Karpas-422 (cell line): ENCODE measurements around the gene DGKB. TPM values are rescaled to one million over a fixed set of nuclear protein-coding genes. Genes with fewer than 3 reads are reported as not detected.
"Not testable (repeated sequence)": the region's sequence is repeated elsewhere in the genome, so short reads cannot be mapped to it uniquely, and the experiment has no call there.

Experiments used
- DNase-seq: peaks from one replicate; pipeline ENCODE4 v3.0.0-alpha.2; 2015
- H2AFZ ChIP-seq: fragments of 200-600 bp; sonication (generic); 2 replicates; pipeline ENCODE4 v1.6.1; 2014; ENCODE audit warnings: antibody characterized with exemption, low read length, mixed read lengths
- H3K27ac ChIP-seq: fragments of 200-600 bp; sonication (generic); 2 replicates; pipeline ENCODE4 v1.5.1; 2014; ENCODE audit warnings: mild to moderate bottlenecking, low read length, moderate library complexity
- H3K27me3 ChIP-seq: fragments of 200-600 bp; sonication (generic); 2 replicates; pipeline ENCODE4 v1.6.1; 2014; ENCODE audit warnings: low read length, mixed read lengths
- H3K36me3 ChIP-seq: fragments of 200-600 bp; sonication (generic); 2 replicates; pipeline ENCODE4 v1.6.1; 2014; ENCODE audit warnings: low read length, mixed read lengths; ENCODE audit not compliant: insufficient read depth
- H3K4me1 ChIP-seq: fragments of 200-600 bp; sonication (generic); 2 replicates; pipeline ENCODE4 v1.6.1; 2014; ENCODE audit warnings: mild to moderate bottlenecking, low read length, mixed read lengths
- H3K4me2 ChIP-seq: fragments of 200-600 bp; sonication (generic); 2 replicates; pipeline ENCODE4 v1.6.1; 2014; ENCODE audit warnings: low read length, low read depth, mild to moderate bottlenecking; ENCODE audit not compliant: poor library complexity, severe bottlenecking
- H3K4me3 ChIP-seq: fragments of 200-600 bp; sonication (generic); 2 replicates; pipeline ENCODE4 v1.5.1; 2014; ENCODE audit warnings: mild to moderate bottlenecking, antibody characterized with exemption, low read length, mixed read lengths
- H3K79me2 ChIP-seq: fragments of 200-600 bp; sonication (generic); 2 replicates; pipeline ENCODE4 v1.6.1; 2014; ENCODE audit warnings: mild to moderate bottlenecking, low read length, mixed read lengths
- H3K9ac ChIP-seq: fragments of 200-600 bp; sonication (generic); 2 replicates; pipeline ENCODE4 v1.6.0; 2014; ENCODE audit warnings: low read length
- H3K9me2 ChIP-seq: fragments of 200-600 bp; sonication (generic), shearing (Covaris generic); replicated peaks from 2 replicates; pipeline ENCODE4 v1.6.0; 2014; ENCODE audit warnings: mild to moderate bottlenecking, low read length, moderate library complexity; ENCODE audit not compliant: insufficient read depth
- H3K9me3 ChIP-seq: fragments of 300-700, 200-600 bp; sonication (generic); 2 replicates; pipeline ENCODE4 v1.6.1; 2014; ENCODE audit warnings: low read length, mixed read lengths
- H4K20me1 ChIP-seq: fragments of 200-600 bp; sonication (generic); 2 replicates; pipeline ENCODE4 v1.6.1; 2014; ENCODE audit warnings: mild to moderate bottlenecking, antibody characterized with exemption, low read length, low read depth; ENCODE audit not compliant: insufficient read depth
- total RNA-seq: library from RNA; depleted of rRNA; stranded (reverse); fragments of >200 nt; shearing (Covaris generic); gene quantifications from 2 replicates; pipeline ENCODE4 v1.2.3, GENCODE V29; 2014; ENCODE audit warnings: low replicate concordance

Gene DGKB
- total RNA-seq, 1 experiment from 2014 or later = not detected

- Histone ChIP-seq H3K9me2 (0 out of 2 replicates have a peak, but pooled peaks cover 2% of the 10 kb centered on the region), H3K4me2 (no peak overlapping the region), H3K4me1 (no peaks in the 10 kb centered on the region), H3K9me3 (no peaks in the 10 kb centered on the region), H2AFZ (no peak overlapping the region), H4K20me1 (no peaks in the 10 kb centered on the region), H3K36me3 (no peaks in the 10 kb centered on the region), H3K9ac (no peak overlapping the region), H3K27ac (no peak overlapping the region), H3K79me2 (no peaks in the 10 kb centered on the region), H3K27me3 (no peaks in the 10 kb centered on the region), H3K4me3 (no peak overlapping the region)
- no peak for DNase-seq
These were observed 607.9 kb downstream of the DGKB start for GRCh38 chr7:14294637-14295036.

GRCh38 chr7:14293434-14293833 lies 609.1 kb downstream of the DGKB start:
- Histone ChIP-seq H3K9ac (no peak overlapping the region), H3K27me3 (no peaks in the 10 kb centered on the region), H3K79me2 (no peaks in the 10 kb centered on the region), H3K4me1 (no peaks in the 10 kb centered on the region), H3K36me3 (no peaks in the 10 kb centered on the region), H3K27ac (no peak overlapping the region), H3K4me3 (no peak overlapping the region), H3K4me2 (no peak overlapping the region), H2AFZ (no peak overlapping the region), H4K20me1 (no peaks in the 10 kb centered on the region), H3K9me3 (no peaks in the 10 kb centered on the region), H3K9me2 (0 out of 2 replicates have a peak, but pooled peaks cover 2% of the 10 kb centered on the region)
- no peak for DNase-seq

DNA sequence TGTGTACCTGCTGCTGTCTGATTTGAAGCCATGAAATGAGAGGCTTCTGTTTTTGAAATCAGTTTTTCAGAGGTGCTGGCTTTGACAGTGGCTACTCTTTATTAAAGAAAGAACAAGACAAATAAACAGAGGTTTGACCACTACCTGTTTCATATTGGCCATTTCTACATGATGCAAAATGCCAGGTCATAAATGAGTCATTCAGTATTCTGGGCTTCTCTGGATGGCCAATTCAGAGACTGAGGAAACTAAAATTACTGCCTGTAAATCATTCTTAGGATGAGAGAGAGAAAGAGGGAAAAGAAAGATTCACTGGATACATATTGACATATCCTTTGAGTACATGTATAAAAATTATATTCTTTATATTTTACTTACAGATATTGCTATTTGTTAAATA lies 609.8 kb downstream of the DGKB start:
- no peaks in the 10 kb centered on the region for H3K79me2 ChIP-seq
- H3K36me3 ChIP-seq = no peaks in the 10 kb centered on the region
- H2AFZ ChIP-seq = no peak overlapping the region
- H3K27me3 ChIP-seq = no peaks in the 10 kb centered on the region
- H3K4me3 ChIP-seq = no peak overlapping the region
- no peak overlapping the region for H3K4me2 ChIP-seq
- no peak overlapping the region for H3K9ac ChIP-seq
- H3K9me3 ChIP-seq = no peaks in the 10 kb centered on the region
- H3K9me2 ChIP-seq = 0 out of 2 replicates have a peak, but pooled peaks cover 2% of the 10 kb centered on the region
- no peak overlapping the region for H3K27ac ChIP-seq
- no peak for DNase-seq
- no peaks in the 10 kb centered on the region for H3K4me1 ChIP-seq
- no peaks in the 10 kb centered on the region for H4K20me1 ChIP-seq

DNA sequence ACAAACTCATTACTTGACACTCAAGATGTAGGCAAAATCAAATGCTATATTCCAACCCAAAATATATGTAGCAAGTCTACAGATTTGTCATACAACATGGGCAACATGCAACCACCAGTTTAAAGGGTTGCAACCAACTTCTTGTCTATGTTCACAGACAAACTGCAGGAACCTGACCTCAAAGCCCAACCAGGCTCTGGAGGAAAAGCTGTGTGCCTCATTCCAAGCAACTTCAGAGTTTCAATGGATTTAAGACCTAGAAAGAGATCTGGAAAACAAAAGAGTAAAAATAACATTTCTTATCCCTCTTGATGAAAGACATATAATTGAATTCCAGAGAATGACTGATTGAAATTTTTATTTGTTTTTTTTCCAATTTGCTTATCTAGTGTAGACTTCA lies 612.6 kb downstream of the DGKB start:
- H3K9ac ChIP-seq = no peak overlapping the region
- no peak for DNase-seq
- no peak overlapping the region for H2AFZ ChIP-seq
- no peak overlapping the region for H3K27ac ChIP-seq
- H3K4me3 ChIP-seq = no peak overlapping the region
- no peaks in the 10 kb centered on the region for H3K27me3 ChIP-seq
- no peaks in the 10 kb centered on the region for H3K9me3 ChIP-seq
- no peaks in the 10 kb centered on the region for H4K20me1 ChIP-seq
- no peaks in the 10 kb centered on the region for H3K4me1 ChIP-seq
- 0 out of 2 replicates have a peak, but pooled peaks cover 2% of the 10 kb centered on the region for H3K9me2 ChIP-seq
- H3K79me2 ChIP-seq = no peaks in the 10 kb centered on the region
- no peak overlapping the region for H3K4me2 ChIP-seq
- H3K36me3 ChIP-seq = no peaks in the 10 kb centered on the region

DNA sequence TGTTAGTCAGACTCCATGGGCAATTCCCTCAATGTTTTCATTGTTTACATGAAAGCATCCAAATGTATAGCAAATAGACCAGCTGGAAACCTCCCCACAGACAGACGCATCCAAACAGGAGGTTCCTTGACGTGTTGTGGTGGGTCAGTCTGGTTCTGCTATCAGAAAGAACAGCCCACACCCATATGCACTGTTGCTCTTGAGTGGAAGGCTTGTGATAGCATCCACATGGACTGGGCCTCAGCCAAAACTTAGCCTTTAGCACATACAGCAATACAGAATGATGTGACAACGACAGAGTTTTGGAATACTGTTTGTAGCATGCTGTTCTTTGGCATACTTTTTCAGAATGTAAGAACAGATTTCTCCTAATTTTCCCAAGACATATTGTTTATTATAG lies 613.9 kb downstream of the DGKB start:
- no peak overlapping the region for H3K27ac ChIP-seq
- no peaks in the 10 kb centered on the region for H3K36me3 ChIP-seq
- no peak overlapping the region for H3K9ac ChIP-seq
- no peak overlapping the region for H3K4me3 ChIP-seq
- no peaks in the 10 kb centered on the region for H3K79me2 ChIP-seq
- H3K27me3 ChIP-seq = no peaks in the 10 kb centered on the region
- H2AFZ ChIP-seq = no peak overlapping the region
- no peak for DNase-seq
- H3K9me3 ChIP-seq = no peaks in the 10 kb centered on the region
- no peaks in the 10 kb centered on the region for H4K20me1 ChIP-seq
- 0 out of 2 replicates have a peak, but pooled peaks cover 2% of the 10 kb centered on the region for H3K9me2 ChIP-seq
- H3K4me2 ChIP-seq = no peak overlapping the region
- H3K4me1 ChIP-seq = no peaks in the 10 kb centered on the region

DNA sequence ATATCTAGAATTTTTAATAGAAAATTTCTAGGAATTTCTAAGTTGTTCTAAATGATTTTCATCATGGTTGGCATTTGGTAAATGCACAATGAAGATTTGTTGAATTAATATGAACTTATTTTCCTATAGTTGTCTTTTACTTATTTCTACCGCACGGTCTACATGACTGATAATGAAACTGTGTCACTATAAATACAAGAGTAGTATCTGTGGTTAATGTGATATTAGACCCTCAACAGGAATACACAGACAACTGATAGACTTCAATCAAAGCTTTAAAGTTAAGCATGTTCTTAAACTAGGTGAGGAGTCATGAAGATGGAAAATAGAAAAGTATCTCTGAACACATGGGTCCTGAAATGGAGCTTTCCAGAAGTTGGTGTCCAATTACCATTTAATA lies 615.2 kb downstream of the DGKB start:
- Histone ChIP-seq H3K4me2 (no peak overlapping the region), H3K9ac (no peak overlapping the region), H3K79me2 (no peaks in the 10 kb centered on the region), H3K9me2 (0 out of 2 replicates have a peak, but pooled peaks cover 2% of the 10 kb centered on the region), H3K4me3 (no peak overlapping the region), H3K27me3 (no peaks in the 10 kb centered on the region), H3K36me3 (no peaks in the 10 kb centered on the region), H3K9me3 (no peaks in the 10 kb centered on the region), H3K4me1 (no peaks in the 10 kb centered on the region), H3K27ac (no peak overlapping the region), H2AFZ (no peak overlapping the region), H4K20me1 (no peaks in the 10 kb centered on the region)
- no peak for DNase-seq

GRCh38 chr7:14286036-14286435 lies 616.5 kb downstream of the DGKB start:
- Histone ChIP-seq H3K4me1 (no peaks in the 10 kb centered on the region), H2AFZ (no peak overlapping the region), H3K27ac (no peak overlapping the region), H3K9me2 (0 out of 2 replicates have a peak, but pooled peaks cover 2% of the 10 kb centered on the region), H3K36me3 (no peaks in the 10 kb centered on the region), H4K20me1 (no peaks in the 10 kb centered on the region), H3K4me2 (no peak overlapping the region), H3K9me3 (no peaks in the 10 kb centered on the region), H3K27me3 (no peaks in the 10 kb centered on the region), H3K9ac (no peak overlapping the region), H3K79me2 (no peaks in the 10 kb centered on the region), H3K4me3 (no peak overlapping the region)
- no peak for DNase-seq

DNA sequence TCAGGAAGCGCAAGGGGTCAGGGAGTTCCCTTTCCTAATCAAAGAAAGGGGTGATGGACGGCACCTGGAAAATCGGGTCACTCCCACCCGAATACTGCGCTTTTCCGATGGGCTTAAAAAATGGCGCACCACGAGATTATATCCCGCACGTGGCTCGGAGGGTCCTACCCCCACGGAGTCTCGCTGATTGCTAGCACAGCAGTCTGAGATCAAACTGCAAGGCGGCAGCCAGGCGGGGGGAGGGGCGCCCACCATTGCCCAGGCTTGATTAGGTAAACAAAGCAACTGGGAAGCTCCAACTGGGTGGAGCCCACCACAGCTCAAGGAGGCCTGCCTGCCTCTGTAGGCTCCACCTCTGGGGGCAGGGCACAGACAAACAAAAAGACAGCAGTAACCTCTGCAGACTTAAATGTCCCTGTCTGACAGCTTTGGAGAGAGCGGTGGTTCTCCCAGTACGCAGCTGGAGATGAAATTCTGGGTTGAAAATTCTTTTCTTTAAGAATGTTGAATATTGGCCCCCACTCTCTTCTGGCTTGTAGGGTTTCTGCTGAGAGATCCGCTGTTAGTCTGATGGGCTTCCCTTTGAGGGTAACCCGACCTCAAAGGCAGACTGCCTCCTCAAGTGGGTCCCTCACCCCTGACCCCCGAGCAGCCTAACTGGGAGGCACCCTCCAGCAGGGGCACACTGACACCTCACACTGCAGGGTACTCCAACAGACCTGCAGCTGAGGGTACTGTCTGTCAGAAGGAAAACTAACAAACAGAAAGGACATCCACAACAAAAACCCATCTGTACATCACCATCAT lies 623.3 kb downstream of the DGKB start:
- not testable (repeated sequence) for H3K4me2 ChIP-seq, H3K9me3 ChIP-seq, H3K9me2 ChIP-seq

More for the DNA sequence above, 623.3 kb downstream of the DGKB start:
- DNase-seq, H3K27me3 ChIP-seq, H4K20me1 ChIP-seq, H3K36me3 ChIP-seq, H3K4me1 ChIP-seq, H2AFZ ChIP-seq, H3K79me2 ChIP-seq, H3K4me3 ChIP-seq, H3K9ac ChIP-seq, H3K27ac ChIP-seq: not testable (repeated sequence)
